GM18909 (cell line): ENCODE measurements around the gene RNF223.
"Not testable (repeated sequence)": the region's sequence is repeated elsewhere in the genome, so short reads cannot be mapped to it uniquely, and the experiment has no call there.

ENCODE experiments used
- ATAC-seq: cut with Tn5 transposase; IDR thresholded peaks from one replicate; pipeline ENCODE4 v1.9.1; 2021; ENCODE audit warnings: mild to moderate bottlenecking; ENCODE audit not compliant: unreplicated experiment, poor library complexity

Gene RNF223

GRCh38 chr1:1088029-1088800, 14.1 kb upstream of the RNF223 start:
- no peak for ATAC-seq

DNA sequence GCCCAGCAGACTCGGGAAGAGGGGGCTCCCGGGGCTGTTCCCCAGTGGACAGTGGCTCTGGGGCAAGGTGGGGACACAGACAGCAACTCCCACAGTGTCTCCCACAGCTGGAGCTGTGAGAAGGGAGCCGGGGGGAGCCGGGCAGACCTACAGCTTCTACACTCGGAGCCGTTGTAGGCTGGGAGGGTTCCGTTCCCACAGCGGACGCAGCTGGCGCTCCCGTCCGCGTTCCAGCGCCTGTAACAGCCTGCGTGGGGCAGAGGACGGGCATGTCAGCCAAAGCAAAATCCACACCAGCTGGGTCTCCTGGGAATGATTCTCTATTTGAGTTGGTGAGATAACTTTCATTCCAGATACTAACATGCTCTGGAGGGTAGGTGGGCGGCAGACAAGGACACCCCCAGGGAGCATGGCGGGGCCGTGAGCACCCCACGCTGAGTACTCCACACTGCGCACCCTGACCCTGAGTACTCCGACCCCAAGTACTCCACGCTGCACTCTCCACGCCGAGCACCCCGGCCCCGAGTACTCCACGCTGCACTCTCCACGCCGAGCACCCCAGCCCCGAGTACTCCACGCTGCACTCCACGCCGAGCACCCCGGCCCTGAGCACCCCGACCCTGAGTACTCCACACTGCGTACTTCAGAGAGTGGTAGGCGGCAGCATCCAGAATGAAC, 13.4 kb upstream of the RNF223 start:
- ATAC-seq = no peak

DNA sequence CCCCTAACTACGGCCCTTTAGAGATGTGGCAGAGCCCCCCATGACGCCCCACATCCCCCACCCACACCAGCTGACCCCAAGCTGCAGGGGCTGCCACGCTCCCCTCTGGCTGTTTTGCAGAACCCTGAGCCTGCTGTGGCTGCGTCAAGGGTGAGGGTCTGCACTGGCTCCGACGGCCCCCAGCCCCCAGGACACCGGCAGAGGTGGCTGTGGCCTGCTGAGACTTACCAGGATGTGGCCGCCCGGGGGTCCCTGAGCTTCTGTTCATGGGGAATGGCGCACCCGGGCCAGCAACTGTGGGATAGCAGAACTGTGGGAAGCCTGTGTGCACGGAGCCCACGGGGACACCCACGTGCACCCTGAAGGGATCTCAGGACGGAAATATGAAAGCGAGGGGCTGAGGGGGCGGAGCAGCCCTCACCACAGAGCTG, 12.8 kb upstream of the RNF223 start:
- no peak for ATAC-seq

GRCh38 chr1:1085911-1086841, 12.1 kb upstream of the RNF223 start:
- ATAC-seq = no peak

- ATAC-seq = no peak
These were observed 11.2 kb upstream of the RNF223 start for GRCh38 chr1:1085171-1085841.

- no peak for ATAC-seq
These were observed 10.5 kb upstream of the RNF223 start for GRCh38 chr1:1084372-1085170.

- ATAC-seq = no peak
These were observed 9.6 kb upstream of the RNF223 start for GRCh38 chr1:1083416-1084371.

GRCh38 chr1:1082776-1083415, 8.8 kb upstream of the RNF223 start:
- no peak for ATAC-seq

- no peak for ATAC-seq
These were observed 8.2 kb upstream of the RNF223 start for GRCh38 chr1:1082239-1082775.

DNA sequence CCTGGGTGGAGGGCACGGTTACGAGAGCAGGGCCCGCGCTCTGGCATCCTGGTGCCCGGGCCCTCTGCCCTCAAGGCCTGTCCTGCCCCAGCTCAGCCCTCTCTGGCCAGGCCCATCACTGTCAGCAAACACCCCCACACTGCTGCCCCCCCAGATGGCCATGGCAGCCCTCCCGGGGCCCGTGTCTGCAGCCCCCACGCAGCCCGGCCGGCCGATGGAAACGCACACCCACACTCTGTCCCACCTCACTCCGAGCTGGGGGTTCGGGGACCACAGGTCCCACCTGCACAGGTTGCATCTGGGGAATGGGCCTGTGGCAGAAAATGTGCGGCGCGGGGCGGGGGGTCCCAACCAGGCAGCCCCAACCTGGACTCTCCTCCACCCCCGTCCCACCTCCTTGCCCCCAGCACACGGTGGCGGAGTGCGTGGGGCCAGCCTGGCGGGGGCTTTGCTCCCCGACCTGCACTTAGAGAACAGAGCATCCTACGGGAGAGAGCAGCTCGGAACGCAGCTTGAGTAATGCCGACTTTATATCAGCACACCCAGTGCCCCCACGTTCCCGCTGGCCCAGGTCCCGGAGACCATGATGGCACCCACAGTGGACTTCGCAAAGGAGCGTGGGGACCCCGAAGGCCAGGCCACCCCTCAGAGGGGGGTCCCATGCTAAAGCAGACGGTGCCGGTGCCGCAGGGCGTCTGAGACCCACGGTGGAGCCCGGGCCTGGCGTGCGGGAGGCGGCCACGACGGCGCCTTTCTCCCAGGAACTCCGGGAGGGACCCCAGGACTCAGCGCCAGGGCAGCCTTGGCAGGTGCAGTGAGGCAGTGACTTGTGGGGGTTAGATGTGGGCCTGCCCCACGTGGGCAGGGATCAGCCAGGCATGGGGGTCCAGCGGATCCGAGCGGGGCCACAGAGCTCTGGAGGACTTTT, 7.5 kb upstream of the RNF223 start:
- no peak for ATAC-seq

DNA sequence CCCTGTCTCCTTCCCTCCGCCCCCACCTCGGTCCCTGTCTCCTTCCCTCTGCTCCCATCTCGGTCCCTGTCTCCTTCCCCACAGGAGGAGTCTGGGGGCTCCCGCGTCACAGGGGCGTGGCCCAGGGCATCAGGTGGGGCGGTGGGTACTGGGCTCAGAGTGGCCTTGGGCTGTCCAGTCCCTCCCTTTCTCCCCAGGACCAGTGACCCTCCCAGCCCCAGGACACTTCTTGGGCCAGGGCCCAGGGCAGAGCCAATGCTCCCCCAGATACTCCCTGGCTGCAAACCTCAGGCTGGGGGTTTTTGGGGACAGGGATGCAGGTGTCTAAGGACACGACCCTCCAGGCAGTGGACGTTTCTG, 6.8 kb upstream of the RNF223 start:
- no peak for ATAC-seq

- no peak for ATAC-seq
These were observed 6.1 kb upstream of the RNF223 start for GRCh38 chr1:1080122-1080757.

GRCh38 chr1:1079408-1080121, 5.5 kb upstream of the RNF223 start:
- no peak for ATAC-seq

GRCh38 chr1:1077396-1077795, 3.3 kb upstream of the RNF223 start:
- not testable (repeated sequence) for ATAC-seq

GRCh38 chr1:1075148-1075935, 1.2 kb upstream of the RNF223 start:
- ATAC-seq = no peak
